GM19397 (cell line): ENCODE measurements around the gene CD200R1.
"Not testable (repeated sequence)": the region's sequence is repeated elsewhere in the genome, so short reads cannot be mapped to it uniquely, and the experiment has no call there.

Source experiments
- ATAC-seq: cut with Tn5 transposase; IDR thresholded peaks from one replicate; pipeline ENCODE4 v1.9.1; 2021; ENCODE audit warnings: mild to moderate bottlenecking, moderate library complexity; ENCODE audit not compliant: unreplicated experiment

Gene CD200R1

GRCh38 chr3:112976001-112976400 lies 1.1 kb upstream of the CD200R1 start:
- no peak for ATAC-seq

- ATAC-seq = peak; percentile 5
Observed at GRCh38 chr3:112974178-112974517, 755 bp downstream of the CD200R1 start.

- ATAC-seq = peak; percentile 75
Observed at GRCh38 chr3:112973325-112974177, 1.4 kb downstream of the CD200R1 start.

DNA sequence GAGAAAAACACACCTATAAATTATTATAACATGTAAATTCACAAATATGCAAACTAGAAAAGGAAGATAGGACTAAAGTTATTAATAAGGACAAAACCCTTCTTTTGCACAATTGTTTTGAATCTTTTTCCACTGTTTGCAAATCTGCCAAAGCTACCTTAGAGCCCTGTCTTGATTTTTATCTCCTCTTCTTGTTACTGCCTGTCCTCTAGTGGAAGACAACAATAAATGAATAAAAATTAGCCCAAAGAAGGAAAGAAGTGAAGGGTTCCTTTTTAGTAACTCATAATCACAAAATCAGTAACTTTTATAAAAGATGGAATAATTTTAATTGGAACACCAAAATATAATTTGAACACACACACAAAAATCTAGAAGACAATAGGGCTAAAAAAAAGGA lies 2.7 kb downstream of the CD200R1 start:
- no peak for ATAC-seq

DNA sequence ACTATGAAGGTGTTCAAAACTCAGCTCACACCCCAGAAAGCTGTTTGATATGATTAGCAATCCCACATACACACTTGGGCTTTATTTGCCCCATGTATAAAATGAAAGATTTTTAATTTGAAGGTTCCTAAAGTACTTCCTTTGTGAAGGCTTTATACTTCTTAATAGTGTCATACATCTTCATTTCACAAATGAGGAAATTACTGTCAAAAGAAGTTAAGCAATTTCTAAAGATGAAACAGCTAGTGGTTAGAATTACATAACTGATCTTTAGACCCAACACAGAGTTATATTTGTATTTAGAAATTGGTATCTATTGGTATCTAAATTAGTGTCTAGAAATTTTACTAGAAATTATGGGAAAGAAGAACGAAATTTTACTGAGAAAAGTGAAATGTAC lies 7.1 kb downstream of the CD200R1 start:
- no peak for ATAC-seq

- ATAC-seq = no peak
Observed at GRCh38 chr3:112967425-112967824, 7.5 kb downstream of the CD200R1 start.

- no peak for ATAC-seq
Observed at GRCh38 chr3:112966633-112967032, 8.3 kb downstream of the CD200R1 start.

DNA sequence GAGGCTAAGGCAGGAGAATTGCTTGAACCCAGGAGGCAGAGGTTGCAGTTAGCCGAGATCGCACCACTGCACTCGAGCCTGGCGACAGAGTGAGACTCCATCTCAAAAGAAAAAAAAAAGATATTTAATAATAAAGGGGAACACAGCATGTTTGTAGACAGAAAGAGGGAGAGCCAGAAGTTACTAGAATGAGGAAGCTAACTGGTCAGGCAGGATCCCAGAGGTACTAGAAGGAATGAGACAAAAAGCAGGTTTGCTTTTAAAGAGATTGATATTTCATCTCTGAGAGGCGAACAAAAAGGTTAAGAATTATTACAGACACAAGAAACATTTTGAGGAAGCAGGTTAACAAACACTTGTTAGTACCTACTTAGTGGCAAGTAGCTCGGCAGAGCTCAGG lies 9.2 kb downstream of the CD200R1 start:
- ATAC-seq = no peak

GRCh38 chr3:112963683-112964082 lies 11.2 kb downstream of the CD200R1 start:
- no peak for ATAC-seq

DNA sequence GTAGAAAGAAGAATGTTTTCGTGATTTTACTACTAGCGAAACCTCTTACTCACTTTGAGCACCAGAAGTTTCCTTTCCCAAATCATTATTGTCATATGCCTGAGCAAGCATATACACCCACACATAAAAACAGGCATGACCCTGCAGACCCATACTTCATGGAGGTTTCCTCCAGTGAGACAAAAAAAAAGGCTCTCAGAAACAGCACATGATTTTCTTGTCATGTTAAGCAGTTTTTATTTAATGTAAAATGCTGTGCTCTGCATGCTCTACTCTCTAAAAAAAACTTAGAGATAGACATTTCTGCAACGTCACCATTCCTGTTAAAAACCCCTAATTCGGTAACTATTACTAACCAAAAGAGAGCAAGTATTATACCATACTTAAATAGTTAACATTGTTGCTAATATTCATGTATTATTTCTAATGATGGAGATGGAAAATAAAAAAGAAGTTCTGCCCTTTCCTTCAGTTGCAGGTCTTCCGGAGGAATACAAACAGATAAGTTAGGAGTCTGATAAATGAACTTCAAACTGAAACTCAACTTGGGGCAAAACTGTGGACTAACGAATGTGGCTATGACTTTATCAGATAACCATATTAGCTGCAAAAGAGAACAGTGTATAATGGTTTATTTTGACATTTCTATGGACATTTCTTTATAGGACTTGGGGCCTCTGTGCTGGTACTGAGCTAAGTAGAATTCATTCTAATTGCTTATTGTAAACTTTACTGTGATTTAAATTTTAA lies 15.9 kb downstream of the CD200R1 start:
- ATAC-seq = no peak

DNA sequence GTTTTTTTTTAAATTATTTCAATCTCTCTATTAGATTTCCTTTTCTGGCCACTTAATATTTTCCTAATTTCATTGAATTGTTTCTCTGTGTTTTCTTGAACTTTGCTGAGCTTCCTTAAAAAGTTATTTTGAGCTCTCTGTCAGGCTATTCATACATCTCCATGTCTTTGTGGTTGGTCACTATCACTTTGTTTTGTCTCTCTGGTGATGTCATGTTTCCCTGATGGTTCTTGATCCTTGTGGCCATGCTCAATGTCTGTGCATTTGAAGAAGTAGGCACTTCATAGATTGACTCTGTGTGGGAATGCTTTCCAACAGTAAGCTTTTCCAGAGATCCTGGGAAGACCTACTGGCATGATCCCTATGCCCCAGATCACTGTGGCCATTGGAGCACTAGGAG lies 18.6 kb downstream of the CD200R1 start:
- ATAC-seq = no peak

DNA sequence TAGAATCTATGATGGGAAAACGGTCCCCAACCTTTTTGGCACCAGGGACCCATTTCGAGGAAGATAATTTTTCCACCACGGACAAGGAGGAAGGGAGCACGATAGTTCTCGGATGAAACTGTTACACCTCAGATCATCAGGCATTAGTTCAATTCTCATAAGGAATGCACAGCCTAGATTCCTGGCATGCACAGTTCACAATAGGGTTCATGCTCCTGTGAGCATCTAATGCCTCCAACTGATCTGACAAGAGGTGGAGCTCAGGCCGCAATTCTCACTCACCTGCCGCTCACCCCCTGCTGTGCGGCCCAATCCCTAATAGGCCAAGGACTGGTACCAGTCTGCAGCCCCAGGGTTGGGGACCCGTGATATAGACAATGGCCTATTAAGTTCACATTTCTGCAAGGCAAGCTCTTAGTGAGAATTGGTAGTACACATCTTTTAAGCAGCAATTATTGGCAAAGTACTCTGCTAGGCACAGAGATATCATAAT lies 26.5 kb downstream of the CD200R1 start:
- ATAC-seq = no peak

DNA sequence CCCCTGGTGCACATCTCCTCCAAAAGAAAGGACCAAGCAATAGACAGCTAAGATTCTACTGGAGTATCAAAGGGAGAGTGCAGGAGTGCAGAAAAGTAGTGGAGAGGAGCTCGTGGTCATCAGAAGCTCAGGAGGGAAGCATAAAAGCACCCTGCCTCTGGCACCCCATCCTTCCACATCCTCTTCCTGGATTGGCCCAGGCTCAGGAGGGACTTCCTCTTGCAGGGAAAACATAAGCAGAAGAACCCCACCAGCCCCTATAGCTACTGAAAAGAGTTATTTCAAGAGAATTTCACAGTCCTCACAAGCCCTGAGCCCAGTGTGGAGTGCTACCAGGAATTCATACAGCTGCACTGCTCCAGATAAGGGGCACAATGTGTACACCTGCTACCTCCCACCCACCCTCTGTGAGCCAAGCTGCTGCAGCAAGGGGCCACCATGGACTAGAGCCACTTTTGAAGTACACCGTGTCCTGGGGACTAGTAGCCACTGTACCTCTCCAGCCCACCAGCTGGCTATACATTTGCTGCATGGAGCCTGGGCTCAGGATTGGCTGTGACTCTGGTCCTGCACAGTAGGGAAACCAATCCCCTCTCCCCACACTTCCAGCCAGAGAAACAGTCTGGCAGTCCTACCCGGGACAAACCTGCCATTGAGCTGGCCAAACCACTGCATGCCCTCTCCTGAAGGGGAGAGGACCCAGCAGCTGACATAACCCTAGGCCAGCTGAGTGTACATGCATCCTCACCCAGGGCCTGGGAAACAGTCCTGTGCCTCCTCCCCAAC lies 43.0 kb downstream of the CD200R1 start:
- no peak for ATAC-seq

DNA sequence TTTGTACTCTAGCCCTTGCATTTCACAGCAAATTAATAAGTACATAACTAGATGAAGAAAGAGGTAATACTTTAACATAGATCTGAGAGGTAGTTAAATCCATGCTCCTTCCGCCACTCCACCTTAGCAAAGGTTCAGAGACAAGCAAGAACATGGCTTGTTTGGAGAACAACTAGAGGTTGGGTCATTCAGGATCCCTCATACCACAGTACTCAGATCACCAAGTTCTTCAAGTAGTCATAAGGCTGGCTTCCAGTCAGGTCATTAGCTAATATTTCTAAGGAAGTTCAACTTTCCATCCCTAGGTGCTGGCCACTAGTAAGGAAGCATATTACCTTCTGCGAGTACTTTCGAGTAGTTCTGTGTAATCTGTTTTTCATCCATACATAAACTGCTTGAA lies 44.1 kb downstream of the CD200R1 start:
- no peak for ATAC-seq

GRCh38 chr3:112925969-112926368 lies 48.9 kb downstream of the CD200R1 start:
- ATAC-seq = no peak

GRCh38 chr3:112925560-112925959 lies 49.3 kb downstream of the CD200R1 start:
- ATAC-seq = no peak

GRCh38 chr3:112919541-112919940 lies 55.4 kb downstream of the CD200R1 start:
- ATAC-seq = not testable (repeated sequence)

DNA sequence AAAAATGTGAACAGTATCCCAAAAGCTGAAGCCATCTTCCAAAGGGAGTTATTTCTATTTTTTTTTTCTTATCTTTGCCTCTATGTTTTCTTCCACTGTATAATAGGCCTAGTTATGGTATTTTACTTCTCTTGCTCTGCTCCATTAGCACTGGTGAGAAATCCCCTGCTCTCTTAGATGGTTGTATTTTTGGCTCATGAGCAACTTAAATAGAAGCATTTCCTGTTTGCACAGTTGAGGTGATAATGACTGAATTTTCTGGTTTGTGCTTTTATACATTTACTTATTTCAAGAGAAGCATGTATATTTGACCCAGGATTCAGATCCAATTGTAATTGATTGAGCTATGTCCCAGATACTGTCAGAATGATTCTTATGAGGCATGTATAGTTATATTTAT lies 66.7 kb downstream of the CD200R1 start:
- ATAC-seq = peak; percentile 96

DNA sequence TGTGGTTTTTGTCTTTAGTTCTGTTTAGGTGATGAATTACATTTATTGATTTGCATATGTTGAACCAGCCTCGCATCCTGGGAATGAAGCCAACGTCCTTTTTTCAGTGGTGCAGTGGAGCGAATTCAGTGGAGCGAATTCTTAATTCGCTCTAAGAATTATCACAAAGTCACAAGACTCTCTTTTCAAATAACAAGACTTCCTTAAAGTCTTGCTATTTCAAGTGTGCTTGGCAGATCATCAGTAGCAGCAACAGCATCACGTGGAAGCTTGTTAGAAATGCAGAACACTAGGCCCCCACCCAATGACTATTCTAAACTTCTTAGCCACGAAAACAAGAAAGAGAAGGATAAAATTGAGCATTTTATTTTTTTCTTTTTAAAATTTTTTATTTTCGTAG lies 70.1 kb downstream of the CD200R1 start:
- no peak for ATAC-seq

- no peak for ATAC-seq
Observed at GRCh38 chr3:112900113-112900512, 74.8 kb downstream of the CD200R1 start.

- ATAC-seq = no peak
Observed at GRCh38 chr3:112897791-112898190, 77.1 kb downstream of the CD200R1 start.
